H1 (cell line): ENCODE data around the gene CPLX1. TPM values are rescaled to one million over a fixed set of nuclear protein-coding genes. Genes with fewer than 3 reads are reported as not detected.

Source experiments
- CTCF ChIA-PET: fragments of 300-600 bp; sonication (Branson Sonifier 250); formaldehyde crosslinking; loops from one replicate; lab custom pipeline; 2021; ENCODE audit not compliant: partially characterized antibody; lab: Charles Lee
- POLR2A ChIA-PET: fragments of 300-600 bp; sonication (Branson Sonifier 250); formaldehyde crosslinking; loops from one replicate; lab custom pipeline; 2021; ENCODE audit warnings: inconsistent platforms; ENCODE audit not compliant: partially characterized antibody; lab: Charles Lee
- DNase-seq, 2 experiments: peaks; one replicate each; pipeline versions ENCODE4 v3.0.0 to v3.0.0-alpha.2; 2010 to 2022; ENCODE audit warnings: low spot score in 2 of 2, low read depth in 1 of 2, mixed read lengths in 1 of 2
- FAIRE-seq: peaks from 2 replicates; lab custom pipeline; 2011; peaks lifted over from hg19 to GRCh38; lab: Jason Lieb, UNC
- H2AFZ ChIP-seq: 2 replicates; pipeline ENCODE4 v1.8.1; 2012; ENCODE audit warnings: low read length, inconsistent platforms
- H2AK5ac ChIP-seq: 2 replicates; pipeline ENCODE4 v1.6.1; 2013; ENCODE audit warnings: low read depth, low read length
- H2BK120ac ChIP-seq: replicated peaks from 2 replicates; pipeline ENCODE3; 2013; ENCODE audit warnings: low read depth, low read length, inconsistent platforms
- H2BK12ac ChIP-seq: 2 replicates; pipeline ENCODE4 v1.6.1; 2013; ENCODE audit warnings: low read depth, low read length
- H2BK15ac ChIP-seq: 2 replicates; pipeline ENCODE4 v1.6.1; 2013; ENCODE audit warnings: low read length
- H2BK20ac ChIP-seq: 2 replicates; pipeline ENCODE4 v1.6.1; 2013; ENCODE audit warnings: low read length
- H2BK5ac ChIP-seq: 2 replicates; pipeline ENCODE4 v1.6.1; 2013; ENCODE audit warnings: low read depth, low read length
- H3K14ac ChIP-seq: 2 replicates; pipeline ENCODE4 v1.6.1; 2013; ENCODE audit warnings: inconsistent platforms; ENCODE audit not compliant: insufficient read length
- H3K18ac ChIP-seq: 2 replicates; pipeline ENCODE4 v1.6.1; 2013; ENCODE audit warnings: low read length; ENCODE audit errors: extremely low read depth
- H3K23ac ChIP-seq: 2 replicates; pipeline ENCODE4 v1.6.1; 2013; ENCODE audit warnings: inconsistent platforms; ENCODE audit not compliant: insufficient read length
- H3K23me2 ChIP-seq: 2 replicates; pipeline ENCODE4 v1.6.1; 2013; ENCODE audit warnings: low read depth, low read length
- H3K27ac ChIP-seq: 2 replicates; pipeline ENCODE4 v1.6.1; 2011; ENCODE audit warnings: low read depth, low read length, inconsistent platforms
- H3K27me3 ChIP-seq, 4 experiments: replicated peaks in 1 of 4; 1 replicate in 1 of 4; 2 replicates in 3 of 4; pipeline versions ENCODE4 v1.6.1 to v1.8.1; 2011 to 2013; ENCODE audit warnings: low read length in 3 of 4, mild to moderate bottlenecking in 3 of 4, inconsistent platforms in 2 of 4, mixed read lengths in 2 of 4, moderate library complexity in 1 of 4; ENCODE audit not compliant: control insufficient read depth in 3 of 4, insufficient read depth in 3 of 4; ENCODE audit errors: extremely low read depth in 1 of 4
- H3K36me3 ChIP-seq, 4 experiments: 2 replicates each; pipeline versions ENCODE4 v1.6.1 to v1.8.1; 2011 to 2013; ENCODE audit warnings: mild to moderate bottlenecking in 4 of 4, low read length in 3 of 4, moderate library complexity in 2 of 4, control low read depth in 1 of 4, inconsistent platforms in 1 of 4; ENCODE audit not compliant: insufficient read depth in 4 of 4, control insufficient read depth in 2 of 4
- H3K4ac ChIP-seq: replicated peaks from 2 replicates; pipeline ENCODE3; 2013; ENCODE audit warnings: low read length, low read depth, mixed read lengths, inconsistent platforms; ENCODE audit not compliant: insufficient read length
- H3K4me1 ChIP-seq, 4 experiments: replicated peaks in 1 of 4; 1 replicate in 1 of 4; 2 replicates in 3 of 4; pipeline versions ENCODE4 v1.6.1 to v1.8.1; 2011 to 2013; ENCODE audit warnings: low read length in 3 of 4, inconsistent platforms in 2 of 4, mixed read lengths in 1 of 4; ENCODE audit not compliant: insufficient read depth in 4 of 4, control insufficient read depth in 3 of 4
- H3K4me2 ChIP-seq, 2 experiments: 2 replicates each; pipeline versions ENCODE4 v1.6.1 to v1.8.1; 2011 to 2013; ENCODE audit warnings: low read depth in 2 of 2, low read length in 2 of 2, control low read depth in 1 of 2, inconsistent platforms in 1 of 2, mild to moderate bottlenecking in 1 of 2; ENCODE audit not compliant: insufficient read depth in 1 of 2
- H3K4me3 ChIP-seq, 4 experiments: fragments of 200-600, 300-600 bp in 1 of 4; sonication (generic), shearing (Covaris generic), sonication (Bioruptor Twin) in 1 of 4; 2 replicates each; pipeline versions ENCODE4 v1.5.1 to v1.8.1; 2011 to 2016; ENCODE audit warnings: low read length in 4 of 4, low read depth in 3 of 4, control low read depth in 2 of 4, inconsistent platforms in 2 of 4, mild to moderate bottlenecking in 2 of 4, mixed read lengths in 1 of 4, moderate library complexity in 1 of 4; ENCODE audit not compliant: insufficient read depth in 2 of 4; ENCODE audit errors: extremely low read depth in 1 of 4
- H3K56ac ChIP-seq: replicated peaks from 2 replicates; pipeline ENCODE3; 2013; ENCODE audit warnings: low read depth, mild to moderate bottlenecking, mixed read lengths, low read length, inconsistent platforms; ENCODE audit not compliant: insufficient read length
- H3K79me1 ChIP-seq: 2 replicates; pipeline ENCODE4 v1.6.1; 2013; ENCODE audit warnings: low read depth, low read length, control low read depth
- H3K79me2 ChIP-seq, 2 experiments: 2 replicates each; pipeline versions ENCODE4 v1.6.1 to v1.8.1; 2012 to 2013; ENCODE audit warnings: low read length in 2 of 2, mild to moderate bottlenecking in 2 of 2, inconsistent platforms in 1 of 2; ENCODE audit not compliant: insufficient read depth in 2 of 2, control insufficient read depth in 1 of 2
- H3K9ac ChIP-seq, 4 experiments: replicated peaks in 1 of 4; 1 replicate in 1 of 4; 2 replicates in 3 of 4; pipeline versions ENCODE4 v1.6.1 to v1.8.1; 2011 to 2013; ENCODE audit warnings: low read depth in 3 of 4, low read length in 3 of 4, control low read depth in 2 of 4, mild to moderate bottlenecking in 2 of 4, moderate library complexity in 2 of 4, inconsistent platforms in 1 of 4; ENCODE audit errors: extremely low read depth in 1 of 4
- H3K9me3 ChIP-seq, 2 experiments: 2 replicates each; pipeline versions ENCODE4 v1.6.1 to v1.8.1; 2012 to 2013; ENCODE audit warnings: mild to moderate bottlenecking in 2 of 2, moderate library complexity in 2 of 2, control low read depth in 1 of 2, inconsistent platforms in 1 of 2, low read depth in 1 of 2, low read length in 1 of 2, mixed read lengths in 1 of 2; ENCODE audit not compliant: insufficient read depth in 2 of 2
- H4K20me1 ChIP-seq, 2 experiments: replicated peaks in 1 of 2; 2 replicates each; pipeline versions ENCODE3 to v1.8.1; 2011 to 2013; ENCODE audit warnings: inconsistent platforms in 2 of 2, low read length in 2 of 2, mild to moderate bottlenecking in 1 of 2; ENCODE audit not compliant: insufficient read depth in 2 of 2, control insufficient read depth in 1 of 2
- H4K5ac ChIP-seq: 2 replicates; pipeline ENCODE4 v1.6.1; 2013; ENCODE audit warnings: low read length, low read depth, mixed read lengths, inconsistent platforms; ENCODE audit not compliant: insufficient read length
- H4K8ac ChIP-seq: 2 replicates; pipeline ENCODE4 v1.8.0; 2013; ENCODE audit warnings: mild to moderate bottlenecking, moderate library complexity, low read length, inconsistent platforms; ENCODE audit not compliant: insufficient read depth; ENCODE audit errors: extremely low read depth
- H4K91ac ChIP-seq: replicated peaks from 2 replicates; pipeline ENCODE3; 2013; ENCODE audit warnings: low read length, mixed read lengths, inconsistent platforms; ENCODE audit not compliant: insufficient read length
- ATF2 ChIP-seq: IDR thresholded peaks from 2 replicates; pipeline ENCODE4 v1.6.1; 2012; ENCODE audit warnings: low read length, inconsistent platforms
- CTCF ChIP-seq, 3 experiments: IDR thresholded peaks; 1 replicate in 2 of 3; 2 replicates in 1 of 3; pipeline versions ENCODE4 v1.5.1 to v1.6.1; 2011; ENCODE audit warnings: low read length in 3 of 3, mild to moderate bottlenecking in 3 of 3, inconsistent platforms in 2 of 3, low read depth in 1 of 3, moderate library complexity in 1 of 3; ENCODE audit not compliant: insufficient read depth in 1 of 3; ENCODE audit errors: control extremely low read depth in 1 of 3
- KDM4A ChIP-seq: IDR thresholded peaks from one replicate; pipeline ENCODE4 v1.7.1; 2012; ENCODE audit warnings: low read depth, mild to moderate bottlenecking, moderate library complexity, low read length, inconsistent platforms; ENCODE audit not compliant: severe bottlenecking
- KDM5A ChIP-seq: fragments of 200-600 bp; IDR thresholded peaks from 2 replicates; pipeline ENCODE4 v1.7.1; 2012; ENCODE audit warnings: mild to moderate bottlenecking, low read length, inconsistent platforms, mixed read lengths
- RBBP5 ChIP-seq: IDR thresholded peaks from 2 replicates; pipeline ENCODE4 v1.7.1; 2012; ENCODE audit warnings: low read depth, mild to moderate bottlenecking, inconsistent platforms, low read length, moderate library complexity, borderline replicate concordance
- TAF1 ChIP-seq: IDR thresholded peaks from 2 replicates; pipeline ENCODE4 v1.6.1; 2011; ENCODE audit warnings: mild to moderate bottlenecking, low read depth, low read length
- WGBS, 2 experiments: shearing (Covaris generic) in 1 of 2; methylation state at CpG; one replicate each; pipeline versions ENCODE4 v1.1.6 to v1.1.7; 2013 to 2015; ENCODE audit warnings: low lambda C conversion rate in 2 of 2, mixed read lengths in 2 of 2, inconsistent platforms in 1 of 2, low coverage in 1 of 2, missing lambda C conversion rate in 1 of 2; ENCODE audit not compliant: insufficient replicate concordance in 2 of 2, insufficient coverage in 1 of 2, insufficient read length in 1 of 2; ENCODE audit errors: extremely low coverage in 1 of 2, missing lambda C conversion rate in 1 of 2; 5-methylcytosine and 5-hydroxymethylcytosine counted together
- polyA plus RNA-seq, 7 experiments: library from polyadenylated mRNA; depleted of rRNA in 3 of 7; stranded (reverse) in 5 of 7; unstranded in 2 of 7; fragments of >200 nt in 5 of 7; fragments of 200-250 nt in 2 of 7; gene quantifications; 1 replicate in 5 of 7; 2 replicates in 1 of 7; 4 replicates in 1 of 7; pipeline versions ENCODE4 v1.2.1 to v1.2.3, GENCODE V29; 2011 to 2013; ENCODE audit warnings: missing spikeins in 2 of 7, mixed read lengths in 2 of 7
- total RNA-seq: library from RNA; stranded (reverse); fragmentation: NEBNext Ultra II Directional; extraction: Animal tissue kit (Norgen Biotek cat#: 25700); gene quantifications from 2 replicates; pipeline ENCODE4 v1.2.1, GENCODE V29; 2021

CPLX1 gene
- total and polyA plus RNA-seq, 2 of the 8 experiments (the other 6 are each of a cell fraction or from before 2014, with no cell fraction given): 0.32 to 0.56 TPM

GRCh38 chr4:848803-849477 lies 23.0 kb upstream of the CPLX1 start:
- H3K18ac ChIP-seq: no peak overlapping the region
- H3K4me3 ChIP-seq: no peak overlapping the region
- WGBS, 2 experiments: 91% methylated on average over 21 of the region's 27 CpGs; no CpG with 5 or more reads in 1 of the 2 experiments
- no peaks in the 10 kb centered on the region for H3K27me3 ChIP-seq
- DNase-seq (no peak), FAIRE-seq (no peak)
- H3K56ac ChIP-seq: no peak overlapping the region
- no peak overlapping the region for H2BK12ac ChIP-seq
- no peak overlapping the region for H4K91ac ChIP-seq
- no peak overlapping the region for H2BK120ac ChIP-seq
- H3K23me2 ChIP-seq: no peaks in the 10 kb centered on the region
- no peak overlapping the region for H3K23ac ChIP-seq
- H3K4me2 ChIP-seq: no peak overlapping the region
- no peaks in the 10 kb centered on the region for H3K9me3 ChIP-seq
- H2BK15ac ChIP-seq: no peak overlapping the region
- H3K4me1 ChIP-seq: peaks cover 0 to 4% (median 0%) of the 10 kb centered on the region in 4 experiments; a peak in 1 of 7 replicates
- no peaks in the 10 kb centered on the region for H3K79me2 ChIP-seq
- H3K14ac ChIP-seq: no peak overlapping the region
- no peak overlapping the region for H2BK5ac ChIP-seq
- H2AK5ac ChIP-seq: no peak overlapping the region
- H3K79me1 ChIP-seq: no peaks in the 10 kb centered on the region; the same call in 1 of the 2 replicates
- H4K20me1 ChIP-seq: peaks cover 0 to 9% of the 10 kb centered on the region in 2 experiments
- H3K36me3 ChIP-seq: peaks cover 0 to 3% (median 1%) of the 10 kb centered on the region in 4 experiments; a peak in 4 of 8 replicates
- H4K5ac ChIP-seq: no peak overlapping the region
- no peak overlapping the region for H3K27ac ChIP-seq
- ChIA-PET POLR2A (interaction anchor here (1.2 to 1.4 kb wide), 2 partner anchors 24 to 82 kb away, joined by 3 read pairs; no protein-coding TSS in a partner anchor), CTCF (interaction anchor here (0.9 kb wide), 2 partner anchors 35 to 61 kb away, joined by 3 read pairs; no protein-coding TSS in a partner anchor)
- no peak overlapping the region for H4K8ac ChIP-seq
- H2AFZ ChIP-seq: no peak overlapping the region
- no peak overlapping the region for H2BK20ac ChIP-seq
- H3K9ac ChIP-seq: no peak overlapping the region
- H3K4ac ChIP-seq: no peak overlapping the region
- TF ChIP-seq RBBP5 (no peak), ATF2 (no peak), KDM5A (no peak), KDM4A (no peak), TAF1 (no peak), CTCF (IDR thresholded peaks at IDR 0.05; ENCODE audit: control extremely low read depth in 1 of 3, insufficient read depth in 1 of 3, low read depth in 1 of 3, low read length in 3 of 3) (no peak)
